Kidney (tissue), 14 donors: ENCODE measurements around the gene OFD1. TPM values are rescaled to one million over a fixed set of nuclear protein-coding genes. Genes with fewer than 3 reads are reported as not detected.

Experiments
- DNase-seq, 5 donors: peaks; one replicate each; pipeline ENCODE4 v3.0.0-alpha.2; 2013 to 2020
- FAIRE-seq: peaks from 2 replicates; lab custom pipeline; 2012; peaks lifted over from hg19 to GRCh38; lab: Jason Lieb, UNC
- H3K27ac ChIP-seq, 2 donors: one replicate each; pipeline ENCODE4 v1.7.0; 2013; ENCODE audit warnings: low read depth in 2 of 2, low read length in 2 of 2, inconsistent platforms in 1 of 2
- H3K27me3 ChIP-seq: one replicate; pipeline ENCODE4 v1.7.1; 2013; ENCODE audit warnings: low read length, inconsistent platforms; ENCODE audit not compliant: control insufficient read depth, insufficient read depth
- H3K36me3 ChIP-seq, 3 donors: one replicate each; pipeline versions ENCODE4 v1.7.0 to v1.7.1; 2013; ENCODE audit warnings: low read length in 3 of 3, control low read depth in 1 of 3, inconsistent platforms in 1 of 3; ENCODE audit not compliant: insufficient read depth in 3 of 3, control insufficient read depth in 2 of 3
- H3K4me1 ChIP-seq, 3 donors: one replicate each; pipeline versions ENCODE4 v1.7.0 to v1.7.1; 2013; ENCODE audit warnings: low read length in 3 of 3, inconsistent platforms in 1 of 3, low read depth in 1 of 3; ENCODE audit not compliant: control insufficient read depth in 2 of 3, insufficient read depth in 2 of 3
- H3K4me3 ChIP-seq, 3 donors: one replicate each; pipeline versions ENCODE4 v1.7.0 to v1.8.1; 2013; ENCODE audit warnings: low read length in 3 of 3, control low read depth in 1 of 3, inconsistent platforms in 1 of 3
- H3K9ac ChIP-seq, 3 donors: one replicate each; pipeline versions ENCODE4 v1.7.0 to v1.7.1; 2013; ENCODE audit warnings: low read length in 3 of 3, control low read depth in 1 of 3, inconsistent platforms in 1 of 3
- H3K9me3 ChIP-seq, 3 donors: one replicate each; pipeline versions ENCODE4 v1.7.0 to v1.7.1; 2013; ENCODE audit warnings: low read length in 3 of 3, control low read depth in 1 of 3, inconsistent platforms in 1 of 3; ENCODE audit not compliant: control insufficient read depth in 2 of 3, insufficient read depth in 1 of 3
- intact Hi-C: fragments of 100-400 bp; cut with DNase I; formaldehyde crosslinking; loops from one replicate; pipeline ENCODE4 v1.11.1; 2022
- polyA plus RNA-seq: library from polyadenylated mRNA; stranded (reverse); fragments of 350-450 nt; fragmentation: Illumina TruSeq; extraction: RNeasy Lipid Tissue Mini Kit (QIAGEN cat#74804); gene quantifications from one replicate; pipeline ENCODE4 v1.2.3, GENCODE V29; 2014; ENCODE audit warnings: low read depth, low replicate concordance; ENCODE audit not compliant: insufficient read depth
- total RNA-seq: library from RNA; stranded (reverse); fragmentation: NEBNext Ultra II Directional; extraction: Animal tissue kit (Norgen Biotek cat#: 25700); gene quantifications from one replicate; pipeline ENCODE4 v1.2.1, GENCODE V29; 2021
- TF ChIP-seq, protein P1 (sequence below): IDR thresholded peaks from 3 replicates; pipeline ENCODE4 v1.5.1; 2012; ENCODE audit warnings: mild to moderate bottlenecking, moderate library complexity, borderline replicate concordance; ENCODE audit not compliant: insufficient read depth; ENCODE audit errors: extremely low read depth
- donor health status: control.
- donor health status: control.
- donor health status: control.
- donor health status: control.
- donor health status: control.
- donor health status: DM: yes; HTN: yes; CAD: no.
- donor health status: Normal renal cell carcinoma (clear cell type).

OFD1 gene
- total and polyA plus RNA-seq, 2 donors from 2014 or later, result 20.6 to 42.0 TPM

DNA sequence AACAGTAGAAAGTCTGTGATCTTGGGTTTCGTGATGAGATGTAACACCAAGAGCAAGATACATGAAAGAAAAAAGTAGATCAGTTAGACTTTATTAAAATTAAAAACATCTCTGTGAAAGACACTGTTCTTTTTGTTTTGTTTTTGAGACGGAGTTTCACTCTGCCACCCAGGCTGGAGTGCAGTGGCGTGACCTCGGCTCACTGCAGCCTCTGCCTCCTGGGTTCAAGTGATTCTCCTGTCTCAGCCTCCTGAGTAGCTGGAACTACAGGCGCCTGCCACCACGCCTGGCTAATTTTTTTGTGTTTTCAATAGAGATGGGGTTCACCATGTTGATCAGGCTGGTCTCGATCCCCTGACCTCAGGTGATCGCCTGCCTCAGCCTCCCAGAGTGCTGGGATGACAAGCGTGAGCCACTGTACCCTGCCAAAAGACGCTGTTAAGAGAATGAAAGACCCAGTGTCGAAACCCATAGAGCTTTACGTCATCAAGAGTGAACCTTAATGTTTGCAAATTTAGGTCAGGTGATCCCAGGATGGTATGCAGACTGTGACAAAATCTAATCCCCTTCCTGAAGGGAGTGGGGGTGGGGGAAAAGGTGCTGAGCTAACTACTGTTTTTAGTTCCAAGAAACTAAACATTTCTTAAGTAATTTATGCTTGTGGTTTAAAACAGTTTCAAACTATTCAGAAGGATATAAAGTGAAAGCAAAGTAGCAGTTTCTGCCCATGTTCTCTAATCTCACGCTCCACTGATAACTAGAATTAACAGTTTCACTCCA lies 8.0 kb downstream of the OFD1 start:
- Histone ChIP-seq H3K36me3 (peaks cover 0 to 11% (median 10%) of the 10 kb centered on the region in 3 donors), H3K27me3 (no peaks in the 10 kb centered on the region), H3K4me3 (no peak overlapping the region), H3K27ac (peak overlapping the region in 1 of 2 donors; percentile 47), H3K4me1 (peaks cover 0 to 3% (median 0%) of the 10 kb centered on the region in 3 donors), H3K9me3 (no peaks in the 10 kb centered on the region), H3K9ac (peak overlapping the region in 1 of 3 donors; percentile 22)
- DNase-seq (peak in 1 of 5 donors; percentile 57), FAIRE-seq (no peak)
- TF ChIP-seq, protein P1, sequence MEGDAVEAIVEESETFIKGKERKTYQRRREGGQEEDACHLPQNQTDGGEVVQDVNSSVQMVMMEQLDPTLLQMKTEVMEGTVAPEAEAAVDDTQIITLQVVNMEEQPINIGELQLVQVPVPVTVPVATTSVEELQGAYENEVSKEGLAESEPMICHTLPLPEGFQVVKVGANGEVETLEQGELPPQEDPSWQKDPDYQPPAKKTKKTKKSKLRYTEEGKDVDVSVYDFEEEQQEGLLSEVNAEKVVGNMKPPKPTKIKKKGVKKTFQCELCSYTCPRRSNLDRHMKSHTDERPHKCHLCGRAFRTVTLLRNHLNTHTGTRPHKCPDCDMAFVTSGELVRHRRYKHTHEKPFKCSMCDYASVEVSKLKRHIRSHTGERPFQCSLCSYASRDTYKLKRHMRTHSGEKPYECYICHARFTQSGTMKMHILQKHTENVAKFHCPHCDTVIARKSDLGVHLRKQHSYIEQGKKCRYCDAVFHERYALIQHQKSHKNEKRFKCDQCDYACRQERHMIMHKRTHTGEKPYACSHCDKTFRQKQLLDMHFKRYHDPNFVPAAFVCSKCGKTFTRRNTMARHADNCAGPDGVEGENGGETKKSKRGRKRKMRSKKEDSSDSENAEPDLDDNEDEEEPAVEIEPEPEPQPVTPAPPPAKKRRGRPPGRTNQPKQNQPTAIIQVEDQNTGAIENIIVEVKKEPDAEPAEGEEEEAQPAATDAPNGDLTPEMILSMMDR, result no peak
- intact Hi-C loops, result no loop called here

DNA sequence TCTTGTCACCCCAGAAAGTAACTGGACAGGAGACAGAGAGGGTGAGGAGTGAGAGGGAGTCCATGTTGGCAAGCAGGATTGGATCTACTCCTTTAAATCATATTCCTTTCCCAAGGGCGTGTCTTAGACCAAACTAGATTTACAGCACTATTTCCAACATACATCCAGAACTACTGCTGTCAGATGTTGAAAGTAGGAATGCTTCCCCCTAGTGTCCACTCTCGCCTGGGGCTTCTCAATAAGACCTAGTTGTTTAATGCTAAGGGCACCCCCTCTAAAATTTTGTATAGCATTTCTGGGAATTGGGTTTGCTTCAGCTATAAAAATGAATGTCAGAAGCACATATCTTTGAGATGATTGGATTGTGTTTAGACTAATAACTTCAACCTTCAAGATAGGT lies 13.3 kb downstream of the OFD1 start:
- peaks cover 2 to 17% (median 12%) of the 10 kb centered on the region in 3 donors for H3K36me3 ChIP-seq
- peak in 2 of 5 donors; percentile 29 to 43 for DNase-seq
- no peak for FAIRE-seq
- TF ChIP-seq, protein P1, result peak; percentile 24
- H3K4me3 ChIP-seq, result no peak overlapping the region
- H3K27me3 ChIP-seq, result no peaks in the 10 kb centered on the region
- no peaks in the 10 kb centered on the region for H3K4me1 ChIP-seq
- no peak overlapping the region for H3K27ac ChIP-seq
- no peaks in the 10 kb centered on the region for H3K9me3 ChIP-seq
- intact Hi-C loops, result no loop called here
- no peak overlapping the region for H3K9ac ChIP-seq

DNA sequence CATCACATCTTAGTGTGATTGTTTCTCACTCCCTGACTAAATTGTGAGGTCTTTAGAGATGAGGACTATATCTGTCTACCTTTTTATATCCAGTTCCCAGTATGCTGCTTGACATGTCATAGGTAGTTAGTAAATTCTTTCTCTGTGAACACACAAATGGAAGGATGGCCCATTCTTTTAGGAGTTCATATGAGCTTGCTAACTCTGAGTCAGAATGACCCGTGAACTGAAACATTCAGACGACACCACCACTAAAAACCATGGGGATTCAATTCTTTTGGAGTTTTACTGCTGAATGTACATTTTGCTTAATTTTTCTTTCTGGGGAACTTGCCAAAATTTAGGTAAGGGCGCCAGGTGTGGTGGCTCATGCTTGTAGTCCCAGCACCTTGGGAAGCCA lies 13.9 kb downstream of the OFD1 start:
- FAIRE-seq, result no peak
- Histone ChIP-seq H3K27me3 (no peaks in the 10 kb centered on the region), H3K36me3 (peaks cover 2 to 17% (median 15%) of the 10 kb centered on the region in 3 donors), H3K27ac (no peak overlapping the region), H3K9me3 (no peaks in the 10 kb centered on the region), H3K9ac (no peak overlapping the region), H3K4me3 (no peak overlapping the region), H3K4me1 (no peaks in the 10 kb centered on the region)
- no peak for DNase-seq
- intact Hi-C loops, result no loop called here
- TF ChIP-seq, protein P1, result no peak
